WTC11 (cell line): ENCODE measurements around the gene PPP4R4.

Experiments used
- CREB1 ChIP-seq: sonication (generic); formaldehyde crosslinking; IDR thresholded peaks from 2 replicates; pipeline ENCODE4 v1.8.0; 2023; ENCODE audit warnings: mild to moderate bottlenecking, missing genetic modification reagents
- E2F1 ChIP-seq: sonication (generic); formaldehyde crosslinking; IDR thresholded peaks from 2 replicates; pipeline ENCODE4 v1.8.0; 2022; ENCODE audit warnings: mild to moderate bottlenecking, missing genetic modification reagents
- ELF4 ChIP-seq: sonication (generic); formaldehyde crosslinking; IDR thresholded peaks from 2 replicates; pipeline ENCODE4 v1.8.1; 2022; ENCODE audit warnings: low read depth, mild to moderate bottlenecking, moderate library complexity, missing genetic modification reagents
- FOXP1 ChIP-seq: sonication (generic); formaldehyde crosslinking; IDR thresholded peaks from 2 replicates; pipeline ENCODE4 v1.8.0; 2022; ENCODE audit warnings: missing genetic modification reagents, mild to moderate bottlenecking, moderate library complexity, borderline replicate concordance
- HMGXB4 ChIP-seq: sonication (generic); formaldehyde crosslinking; IDR thresholded peaks from 2 replicates; pipeline ENCODE4 v1.8.1; 2023; ENCODE audit warnings: mild to moderate bottlenecking, moderate library complexity, missing genetic modification reagents
- JUN ChIP-seq: sonication (generic); formaldehyde crosslinking; IDR thresholded peaks from 2 replicates; pipeline ENCODE4 v1.8.0; 2023; ENCODE audit warnings: mild to moderate bottlenecking, missing genetic modification reagents
- MAX ChIP-seq: sonication (generic); formaldehyde crosslinking; IDR thresholded peaks from 2 replicates; pipeline ENCODE4 v1.8.0; 2022; ENCODE audit warnings: mild to moderate bottlenecking, missing genetic modification reagents
- NR1H2 ChIP-seq: sonication (generic); formaldehyde crosslinking; IDR thresholded peaks from 2 replicates; pipeline ENCODE4 v1.9.0; 2021; ENCODE audit warnings: mild to moderate bottlenecking, moderate library complexity, missing genetic modification reagents
- PREB ChIP-seq: sonication (generic); formaldehyde crosslinking; IDR thresholded peaks from 2 replicates; pipeline ENCODE4 v1.8.1; 2022; ENCODE audit warnings: mild to moderate bottlenecking, missing genetic modification reagents, moderate library complexity, borderline replicate concordance
- TCF7 ChIP-seq: sonication (generic); formaldehyde crosslinking; IDR thresholded peaks from 2 replicates; pipeline ENCODE4 v1.8.0; 2022; ENCODE audit warnings: mild to moderate bottlenecking, low read depth, missing genetic modification reagents, moderate library complexity
- TEAD4 ChIP-seq: sonication (generic); formaldehyde crosslinking; IDR thresholded peaks from 2 replicates; pipeline ENCODE4 v1.8.0; 2022; ENCODE audit warnings: mild to moderate bottlenecking, missing genetic modification reagents
- USF2 ChIP-seq: sonication (generic); formaldehyde crosslinking; IDR thresholded peaks from 2 replicates; pipeline ENCODE4 v1.8.1; 2023; ENCODE audit warnings: mild to moderate bottlenecking, missing genetic modification reagents, moderate library complexity
- TF ChIP-seq, protein P1 (sequence below): sonication (generic); formaldehyde crosslinking; IDR thresholded peaks from 2 replicates; pipeline ENCODE4 v1.8.0; 2022; ENCODE audit warnings: mild to moderate bottlenecking, missing genetic modification reagents
- TF ChIP-seq, protein P2 (sequence below): fragments of 200-600 bp; IDR thresholded peaks from 2 replicates; pipeline ENCODE4 v1.8.0; 2022; ENCODE audit warnings: antibody characterized with exemption

- TF ChIP-seq ELF4 (CRISPR knock-in tag) (no peak), HMGXB4 (CRISPR knock-in tag) (no peak), FOXP1 (CRISPR knock-in tag) (no peak), USF2 (CRISPR knock-in tag) (no peak), TCF7 (CRISPR knock-in tag) (no peak), CREB1 (CRISPR knock-in tag) (no peak), MAX (CRISPR knock-in tag) (no peak), JUN (CRISPR knock-in tag) (no peak), PREB (no peak), NR1H2 (CRISPR knock-in tag) (no peak), E2F1 (CRISPR knock-in tag) (no peak), TEAD4 (CRISPR knock-in tag) (no peak)
- TF ChIP-seq, protein P1, sequence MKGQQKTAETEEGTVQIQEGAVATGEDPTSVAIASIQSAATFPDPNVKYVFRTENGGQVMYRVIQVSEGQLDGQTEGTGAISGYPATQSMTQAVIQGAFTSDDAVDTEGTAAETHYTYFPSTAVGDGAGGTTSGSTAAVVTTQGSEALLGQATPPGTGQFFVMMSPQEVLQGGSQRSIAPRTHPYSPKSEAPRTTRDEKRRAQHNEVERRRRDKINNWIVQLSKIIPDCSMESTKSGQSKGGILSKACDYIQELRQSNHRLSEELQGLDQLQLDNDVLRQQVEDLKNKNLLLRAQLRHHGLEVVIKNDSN (CRISPR knock-in tag), result no peak
- TF ChIP-seq, protein P2, sequence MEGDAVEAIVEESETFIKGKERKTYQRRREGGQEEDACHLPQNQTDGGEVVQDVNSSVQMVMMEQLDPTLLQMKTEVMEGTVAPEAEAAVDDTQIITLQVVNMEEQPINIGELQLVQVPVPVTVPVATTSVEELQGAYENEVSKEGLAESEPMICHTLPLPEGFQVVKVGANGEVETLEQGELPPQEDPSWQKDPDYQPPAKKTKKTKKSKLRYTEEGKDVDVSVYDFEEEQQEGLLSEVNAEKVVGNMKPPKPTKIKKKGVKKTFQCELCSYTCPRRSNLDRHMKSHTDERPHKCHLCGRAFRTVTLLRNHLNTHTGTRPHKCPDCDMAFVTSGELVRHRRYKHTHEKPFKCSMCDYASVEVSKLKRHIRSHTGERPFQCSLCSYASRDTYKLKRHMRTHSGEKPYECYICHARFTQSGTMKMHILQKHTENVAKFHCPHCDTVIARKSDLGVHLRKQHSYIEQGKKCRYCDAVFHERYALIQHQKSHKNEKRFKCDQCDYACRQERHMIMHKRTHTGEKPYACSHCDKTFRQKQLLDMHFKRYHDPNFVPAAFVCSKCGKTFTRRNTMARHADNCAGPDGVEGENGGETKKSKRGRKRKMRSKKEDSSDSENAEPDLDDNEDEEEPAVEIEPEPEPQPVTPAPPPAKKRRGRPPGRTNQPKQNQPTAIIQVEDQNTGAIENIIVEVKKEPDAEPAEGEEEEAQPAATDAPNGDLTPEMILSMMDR, result no peak
These were observed 70.1 kb downstream of the PPP4R4 start for GRCh38 chr14:94244182-94244581.
